ENCODE data around the gene MMAA. TPM values are rescaled to one million over a fixed set of nuclear protein-coding genes. Genes with fewer than 3 reads are reported as not detected.
"Not testable (repeated sequence)": the region's sequence is repeated elsewhere in the genome, so short reads cannot be mapped to it uniquely, and the experiment has no call there.

The MMAA gene
- total and polyA plus RNA-seq, 3 donors from 2014 or later = 7.9 to 16.1 (median 9.8) TPM

- intact Hi-C loops (cut with DNase I; ENCODE audit: low total_unique reads) = no loop called here
- no peak for TF ChIP-seq POLR2A (IDR thresholded peaks at IDR 0.05)
- no peak for TF ChIP-seq CTCF (IDR thresholded peaks at IDR 0.05)
- Histone ChIP-seq H3K4me3 (no peak overlapping the region), H3K4me1 (no peaks in the 10 kb centered on the region), H3K9me3 (no peaks in the 10 kb centered on the region), H3K27ac (no peak overlapping the region), H3K36me3 (ENCODE audit: low read depth, missing control alignments) (no peaks in the 10 kb centered on the region), H3K27me3 (no peaks in the 10 kb centered on the region)
- 47 to 60% methylated on average over 3 of the region's 3 CpGs for WGBS, 2 donors
- no peak for DNase-seq
Measured at GRCh38 chr4:145587088-145587754, 32.0 kb upstream of the MMAA start.

GRCh38 chr4:145589381-145589780 lies 29.8 kb upstream of the MMAA start:
- H3K27ac ChIP-seq; H3K4me1 ChIP-seq; DNase-seq; H3K27me3 ChIP-seq; H3K9me3 ChIP-seq; H3K36me3 ChIP-seq (ENCODE audit: low read depth, missing control alignments); H3K4me3 ChIP-seq; intact Hi-C loops (cut with DNase I; ENCODE audit: low total_unique reads): not testable (repeated sequence)
- 81 to 82% methylated on average over 2 of the region's 2 CpGs for WGBS, 2 donors

DNA sequence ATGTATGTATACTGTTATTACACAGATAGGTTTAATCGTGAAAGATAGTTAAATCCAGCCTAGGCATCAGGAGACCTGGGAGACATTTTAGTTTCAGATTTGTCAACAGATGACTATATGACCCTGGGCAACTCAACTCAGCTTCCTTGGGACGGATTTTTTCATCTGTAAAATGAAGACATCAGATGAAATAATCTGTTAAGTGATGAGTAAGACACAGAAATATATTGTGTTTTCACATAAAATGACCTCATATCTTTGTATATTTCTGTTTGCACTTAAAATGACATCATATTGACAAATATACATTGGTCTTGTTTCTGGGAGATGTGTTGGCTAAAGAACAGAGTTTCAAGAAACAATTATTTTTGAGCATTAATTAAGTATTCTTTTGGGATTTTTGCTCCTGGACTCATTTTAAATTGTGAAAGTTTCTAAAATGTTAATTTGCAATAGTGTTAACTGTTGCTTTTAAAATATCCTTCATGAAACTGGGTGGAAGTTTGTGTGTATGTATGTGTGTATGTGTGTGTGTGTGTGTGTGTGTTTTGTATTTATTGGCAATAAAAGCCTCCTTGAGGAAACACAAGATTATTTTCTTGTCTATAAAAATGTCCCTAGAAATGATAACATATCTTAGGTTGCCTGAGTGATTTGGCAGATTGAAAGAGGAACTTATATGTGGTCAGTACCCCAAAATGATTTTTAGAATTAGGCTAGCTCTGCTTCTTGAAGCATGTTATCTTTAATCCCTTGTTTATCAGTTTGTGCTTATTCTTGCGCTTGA lies 29.1 kb upstream of the MMAA start:
- no peak for TF ChIP-seq POLR2A (IDR thresholded peaks at IDR 0.05)
- no peak for TF ChIP-seq CTCF (IDR thresholded peaks at IDR 0.05)
- Histone ChIP-seq H3K9me3 (no peaks in the 10 kb centered on the region), H3K27ac (no peak overlapping the region), H3K27me3 (no peaks in the 10 kb centered on the region), H3K4me1 (no peaks in the 10 kb centered on the region), H3K4me3 (no peak overlapping the region), H3K36me3 (ENCODE audit: low read depth, missing control alignments) (no peaks in the 10 kb centered on the region)
- 86 to 88% methylated on average over 3 of the region's 3 CpGs for WGBS, 2 donors
- intact Hi-C loops (cut with DNase I; ENCODE audit: low total_unique reads) = no loop called here
- DNase-seq = no peak

- no peaks in the 10 kb centered on the region for H3K4me1 ChIP-seq
- no peak overlapping the region for H3K27ac ChIP-seq
- intact Hi-C loops (cut with DNase I; ENCODE audit: low total_unique reads) = no loop called here
- H3K36me3 ChIP-seq (ENCODE audit: low read depth, missing control alignments) = no peaks in the 10 kb centered on the region
- WGBS, 2 donors = 72 to 77% methylated on average over 4 of the region's 4 CpGs
- TF ChIP-seq CTCF (IDR thresholded peaks at IDR 0.05) (no peak), POLR2A (IDR thresholded peaks at IDR 0.05) (no peak)
- no peak overlapping the region for H3K4me3 ChIP-seq
- no peak for DNase-seq
- H3K27me3 ChIP-seq = no peaks in the 10 kb centered on the region
- no peaks in the 10 kb centered on the region for H3K9me3 ChIP-seq
Measured at GRCh38 chr4:145602129-145602760, 16.9 kb upstream of the MMAA start.

DNA sequence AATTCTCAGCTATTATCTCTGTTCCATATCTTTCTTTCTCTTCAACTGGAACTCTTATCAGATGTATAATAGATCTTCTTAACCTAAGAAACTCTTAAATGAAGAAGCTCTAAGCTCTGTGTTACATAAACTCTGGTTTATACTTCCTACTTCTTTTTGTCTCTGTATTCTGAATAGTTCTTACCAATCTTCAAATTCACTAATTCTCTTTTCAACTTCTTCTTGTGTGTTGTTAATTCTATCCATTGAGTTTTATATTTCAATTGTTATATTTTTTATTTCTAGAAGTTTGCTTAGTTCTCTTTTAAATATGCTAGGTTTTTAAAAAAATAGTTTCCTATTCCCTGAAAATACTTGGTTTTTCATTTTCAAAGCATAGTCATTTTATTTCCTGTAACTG lies 13.2 kb upstream of the MMAA start:
- intact Hi-C loops (cut with DNase I; ENCODE audit: low total_unique reads) = no loop called here
- Histone ChIP-seq H3K4me3 (no peak overlapping the region), H3K9me3 (no peaks in the 10 kb centered on the region), H3K4me1 (no peaks in the 10 kb centered on the region), H3K27ac (no peak overlapping the region), H3K36me3 (ENCODE audit: low read depth, missing control alignments) (no peaks in the 10 kb centered on the region), H3K27me3 (no peaks in the 10 kb centered on the region)
- no peak for DNase-seq
- no peak for TF ChIP-seq POLR2A (IDR thresholded peaks at IDR 0.05)
- no peak for TF ChIP-seq CTCF (IDR thresholded peaks at IDR 0.05)

All from testis (tissue), 3 donors.